KOPT-K1 (cell line): ENCODE data around the gene FBXO28.
A peak's percentile ranks its signal among the peaks of the same experiment; 100 is the strongest.

Experiments
- H3K27ac ChIP-seq: fragments of 200-600 bp; sonication (generic); 2 replicates; pipeline ENCODE4 v1.5.1; 2016; ENCODE audit warnings: antibody characterized with exemption, mild to moderate bottlenecking, low read depth, low read length; ENCODE audit not compliant: poor library complexity, severe bottlenecking
- H3K36me3 ChIP-seq: fragments of 200-600 bp; sonication (generic); 2 replicates; pipeline ENCODE4 v1.5.1; 2017; ENCODE audit warnings: antibody characterized with exemption, mild to moderate bottlenecking, low read length, moderate library complexity; ENCODE audit not compliant: insufficient read depth
- H3K9me3 ChIP-seq: fragments of 200-600 bp; sonication (generic); 2 replicates; pipeline ENCODE4 v1.5.1; 2017; ENCODE audit warnings: antibody characterized with exemption, low read length, mild to moderate bottlenecking; ENCODE audit not compliant: insufficient read depth, poor library complexity, severe bottlenecking

The FBXO28 gene

GRCh38 chr1:224182057-224182865, 68.3 kb downstream of the FBXO28 start:
- Histone ChIP-seq H3K36me3 (peaks cover 21% of the 10 kb centered on the region), H3K27ac (peak overlapping the region; percentile 87), H3K9me3 (no peaks in the 10 kb centered on the region)

- H3K27ac ChIP-seq: peak within 1 kb of the TSS; percentile 87
- no peaks in the 10 kb centered on the region for H3K9me3 ChIP-seq
Measured at GRCh38 chr1:224182866-224183590, 69.1 kb downstream of the FBXO28 start, which contains the start of gene DEGS1. Gene DEGS1 (plus strand): TSS chr1:224183240. CDS start chr1:224183337, 97 bp downstream.

GRCh38 chr1:224183591-224184312, 69.8 kb downstream of the FBXO28 start:
- H3K27ac ChIP-seq: peak overlapping the region; percentile 87

More at GRCh38 chr1:224182866-224183590, 69.1 kb downstream of the FBXO28 start, which contains the start of gene DEGS1:
- peaks cover 28% of the 10 kb centered on the region for H3K36me3 ChIP-seq

DNA sequence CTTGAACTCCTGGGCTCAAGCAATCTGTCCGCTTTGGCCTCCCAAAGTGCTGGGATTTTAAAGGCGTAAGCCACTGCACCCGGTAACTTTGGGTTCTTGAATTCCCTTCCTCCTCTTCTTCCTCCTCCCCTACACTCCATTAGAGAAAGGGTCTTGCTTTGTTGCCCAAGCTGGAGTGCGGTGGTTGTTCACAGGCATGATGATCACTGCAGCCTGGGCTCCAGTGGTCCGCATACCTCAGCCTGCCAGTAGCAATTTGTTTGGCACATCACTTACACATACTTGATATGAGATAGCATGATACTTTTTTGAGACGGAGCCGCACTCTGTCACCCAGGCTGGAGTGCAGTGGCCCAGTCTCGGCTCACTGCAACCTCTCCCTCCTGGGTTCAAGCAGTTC, 71.3 kb downstream of the FBXO28 start:
- H3K36me3 ChIP-seq: peaks cover 37% of the 10 kb centered on the region
- H3K27ac ChIP-seq: no peak overlapping the region
- no peaks in the 10 kb centered on the region for H3K9me3 ChIP-seq

More at GRCh38 chr1:224183591-224184312, 69.8 kb downstream of the FBXO28 start:
- Histone ChIP-seq H3K9me3 (no peaks in the 10 kb centered on the region), H3K36me3 (peaks cover 29% of the 10 kb centered on the region)

DNA sequence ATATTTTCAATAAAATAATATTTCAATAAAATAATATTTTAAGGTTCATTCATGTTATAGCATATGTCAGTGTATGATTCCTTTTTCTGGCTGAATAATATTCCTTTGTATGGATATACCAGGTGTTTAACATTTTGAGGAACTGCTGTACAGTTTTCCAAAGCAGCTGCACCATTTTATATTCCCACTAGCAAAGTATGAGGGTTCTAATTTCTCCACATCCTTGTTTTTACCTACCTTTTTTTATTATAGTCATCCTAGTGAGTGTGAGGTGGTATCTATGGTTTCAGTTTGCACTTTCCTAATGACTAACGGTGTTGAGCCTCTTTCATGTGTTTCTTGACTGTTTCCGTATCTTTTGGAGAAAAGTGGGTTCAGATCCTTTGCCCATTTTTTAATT, 74.4 kb downstream of the FBXO28 start:
- Histone ChIP-seq H3K36me3 (peaks cover 64% of the 10 kb centered on the region), H3K27ac (no peak overlapping the region), H3K9me3 (no peaks in the 10 kb centered on the region)

DNA sequence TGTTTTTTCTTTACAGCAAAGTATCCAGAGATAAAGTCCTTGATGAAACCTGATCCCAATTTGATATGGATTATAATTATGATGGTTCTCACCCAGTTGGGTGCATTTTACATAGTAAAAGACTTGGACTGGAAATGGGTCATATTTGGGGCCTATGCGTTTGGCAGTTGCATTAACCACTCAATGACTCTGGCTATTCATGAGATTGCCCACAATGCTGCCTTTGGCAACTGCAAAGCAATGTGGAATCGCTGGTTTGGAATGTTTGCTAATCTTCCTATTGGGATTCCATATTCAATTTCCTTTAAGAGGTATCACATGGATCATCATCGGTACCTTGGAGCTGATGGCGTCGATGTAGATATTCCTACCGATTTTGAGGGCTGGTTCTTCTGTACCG, 75.7 kb downstream of the FBXO28 start:
- H3K27ac ChIP-seq: no peak overlapping the region
- peaks cover 76% of the 10 kb centered on the region for H3K36me3 ChIP-seq
- H3K9me3 ChIP-seq: no peaks in the 10 kb centered on the region

- H3K36me3 ChIP-seq: peaks cover 70% of the 10 kb centered on the region
- no peak overlapping the region for H3K27ac ChIP-seq
- H3K9me3 ChIP-seq: no peaks in the 10 kb centered on the region
Measured at GRCh38 chr1:224192082-224192788, 78.3 kb downstream of the FBXO28 start.

DNA sequence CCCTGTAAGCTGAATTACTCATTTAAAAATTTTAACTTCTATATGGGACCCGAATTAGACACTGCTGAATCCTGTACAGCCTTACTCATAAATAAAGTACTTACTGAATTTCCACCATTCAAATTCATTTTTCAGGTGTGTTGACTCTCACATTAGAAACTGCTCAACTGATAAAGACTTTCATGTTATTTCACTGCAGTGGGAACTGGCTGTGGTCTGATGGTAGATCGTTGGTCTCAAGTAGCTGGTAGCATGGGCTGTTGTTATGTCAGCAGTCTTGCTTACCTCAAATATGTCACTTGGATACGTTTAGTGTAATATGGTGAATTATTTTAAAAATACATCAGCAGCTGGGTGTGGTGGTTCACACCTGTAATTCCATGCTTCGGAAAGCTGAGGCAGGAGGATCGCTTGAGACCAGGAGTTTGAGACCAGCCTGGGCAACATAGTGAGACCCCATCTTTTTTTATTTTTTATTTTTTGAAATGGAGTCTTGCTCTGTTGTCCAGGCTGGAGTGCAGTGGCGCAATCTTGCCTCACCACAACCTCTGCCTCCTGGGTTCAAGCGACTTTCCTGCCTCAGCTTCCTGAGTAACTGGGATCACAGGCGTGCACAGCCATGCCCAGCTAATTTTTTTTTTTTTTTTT, 79.5 kb downstream of the FBXO28 start:
- no peak overlapping the region for H3K27ac ChIP-seq
- peaks cover 62% of the 10 kb centered on the region for H3K36me3 ChIP-seq
- H3K9me3 ChIP-seq: no peaks in the 10 kb centered on the region

DNA sequence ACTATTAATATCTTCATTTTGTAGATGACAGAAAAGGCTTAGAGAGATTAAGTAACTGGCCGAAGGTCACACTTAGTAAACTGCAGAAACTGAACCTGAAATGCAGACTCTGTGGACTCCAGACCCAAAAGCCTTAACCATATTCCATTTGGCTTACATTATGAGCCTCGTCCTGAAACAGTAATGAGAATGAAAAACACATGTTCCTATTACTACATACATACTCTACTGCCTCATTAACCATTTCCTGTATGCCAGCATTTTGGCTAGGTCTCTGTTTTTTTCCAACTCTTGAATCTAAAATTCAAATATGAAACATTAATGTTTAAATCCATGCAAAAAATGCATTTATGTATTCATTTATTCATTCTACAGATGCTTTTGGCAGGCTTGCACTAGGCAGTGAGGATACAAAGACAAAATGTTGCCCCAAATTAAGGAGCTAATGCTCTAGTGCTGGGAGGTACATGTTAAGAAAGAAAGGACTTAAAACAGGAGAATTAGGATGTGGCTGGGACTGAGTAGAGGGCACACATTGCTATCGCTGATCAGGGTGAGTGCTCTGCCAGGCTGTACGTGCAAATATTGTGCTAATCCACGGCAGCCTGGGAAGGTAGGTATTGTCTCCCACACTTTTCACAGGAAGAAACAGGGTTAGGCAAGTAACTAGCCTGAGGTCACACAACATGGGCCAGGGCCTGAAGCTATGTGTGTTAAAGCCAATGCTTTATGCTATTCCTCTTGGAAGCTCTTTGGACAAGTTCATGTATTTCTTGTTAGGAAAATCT, 83.1 kb downstream of the FBXO28 start:
- peaks cover 39% of the 10 kb centered on the region for H3K36me3 ChIP-seq
- no peaks in the 10 kb centered on the region for H3K9me3 ChIP-seq
- no peak overlapping the region for H3K27ac ChIP-seq

DNA sequence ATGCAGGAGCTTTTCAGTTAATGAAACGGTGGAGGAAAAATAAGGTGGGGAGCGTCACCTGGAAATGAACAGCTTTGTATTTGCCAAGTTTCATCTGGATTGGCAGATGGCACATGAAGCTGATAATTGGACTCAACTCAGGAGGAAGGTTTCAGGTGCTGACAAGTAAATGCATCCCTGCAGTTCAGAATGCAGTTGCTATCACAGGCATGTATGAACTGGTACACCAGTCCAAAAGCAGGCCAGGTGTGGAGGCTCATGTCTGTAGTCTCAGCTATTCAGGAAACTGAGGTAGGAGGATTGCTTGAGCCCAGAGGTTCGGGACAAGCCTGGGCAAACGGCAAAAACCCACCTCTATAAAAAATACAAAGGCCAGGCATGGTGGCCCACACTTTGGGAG, 84.7 kb downstream of the FBXO28 start:
- no peak overlapping the region for H3K27ac ChIP-seq

GRCh38 chr1:224199679-224200078, 85.8 kb downstream of the FBXO28 start:
- H3K36me3 ChIP-seq: peaks cover 13% of the 10 kb centered on the region; the same call in 1 of the 2 replicates
- H3K27ac ChIP-seq: no peak overlapping the region
- H3K9me3 ChIP-seq: no peaks in the 10 kb centered on the region

More for the DNA sequence above, 84.7 kb downstream of the FBXO28 start:
- H3K9me3 ChIP-seq: no peaks in the 10 kb centered on the region
- H3K36me3 ChIP-seq: peaks cover 24% of the 10 kb centered on the region

DNA sequence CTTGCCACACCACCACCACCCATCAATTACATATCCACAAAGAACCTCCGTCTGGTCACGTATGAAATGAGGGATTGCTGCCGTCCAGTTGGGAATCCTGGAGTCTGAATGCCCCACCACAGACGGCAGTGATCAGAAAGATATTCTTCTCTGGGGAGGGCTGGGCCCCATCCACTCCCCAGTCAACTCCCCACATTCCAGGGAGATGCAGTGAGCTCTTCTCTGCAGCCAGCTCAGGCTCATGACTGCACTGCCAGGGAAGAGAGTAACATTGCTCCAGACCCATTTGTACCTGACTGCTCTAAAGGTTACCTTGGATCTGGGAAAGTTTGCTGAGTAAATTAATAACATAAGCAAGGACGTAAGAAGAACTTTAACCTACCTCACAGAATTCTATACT, 87.5 kb downstream of the FBXO28 start:
- no peaks in the 10 kb centered on the region for H3K36me3 ChIP-seq
- H3K9me3 ChIP-seq: no peaks in the 10 kb centered on the region
- H3K27ac ChIP-seq: no peak overlapping the region

DNA sequence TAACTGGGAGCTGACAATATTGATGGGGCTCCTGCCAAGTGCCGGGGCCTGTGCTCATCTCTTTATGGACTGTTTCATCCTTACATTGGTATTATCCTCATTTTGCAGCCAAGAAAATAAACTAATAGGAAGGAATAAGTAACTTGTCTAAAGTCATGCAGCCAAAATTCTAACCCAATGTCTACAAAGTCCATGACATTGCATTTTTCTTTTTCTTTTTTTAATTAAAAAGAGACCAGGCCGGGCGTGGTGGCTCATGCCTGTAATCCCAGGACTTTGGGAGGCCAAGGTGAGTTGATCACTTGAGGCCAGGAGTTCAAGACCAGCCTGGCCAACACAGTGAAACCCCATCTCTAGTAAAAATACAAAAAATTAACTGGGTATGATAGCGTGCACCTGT, 87.9 kb downstream of the FBXO28 start:
- Histone ChIP-seq H3K9me3 (no peaks in the 10 kb centered on the region), H3K27ac (no peak overlapping the region), H3K36me3 (no peaks in the 10 kb centered on the region)
